ACC112 (cell line): ENCODE measurements around the gene PRSS33.

Experiments used
- H2AFZ ChIP-seq: fragments of 200-600 bp; sonication (generic); one replicate; pipeline ENCODE4 v1.6.0; 2017; ENCODE audit warnings: antibody characterized with exemption, low read length; ENCODE audit not compliant: unreplicated experiment
- H3K27ac ChIP-seq: fragments of 200-600 bp; sonication (generic); 2 replicates; pipeline ENCODE4 v1.5.1; 2014; ENCODE audit warnings: low read depth, mild to moderate bottlenecking, antibody characterized with exemption, low read length, moderate library complexity
- H3K27me3 ChIP-seq: fragments of 200-600 bp; sonication (generic); 2 replicates; pipeline ENCODE4 v1.6.1; 2014; ENCODE audit warnings: mild to moderate bottlenecking, antibody characterized with exemption, low read length, moderate library complexity, mixed read lengths; ENCODE audit not compliant: insufficient read depth
- H3K36me3 ChIP-seq: fragments of 200-600 bp; sonication (generic); 2 replicates; pipeline ENCODE4 v1.6.1; 2016; ENCODE audit warnings: mild to moderate bottlenecking, antibody characterized with exemption, low read length, moderate library complexity, mixed read lengths; ENCODE audit not compliant: insufficient read depth
- H3K4me1 ChIP-seq: fragments of 200-600 bp; sonication (generic); one replicate; pipeline ENCODE4 v1.6.1; 2016; ENCODE audit warnings: low read length, mixed read lengths; ENCODE audit not compliant: insufficient read depth, unreplicated experiment, control insufficient read depth
- H3K4me3 ChIP-seq: fragments of 200-600 bp; sonication (generic); 2 replicates; pipeline ENCODE4 v1.5.1; 2014; ENCODE audit warnings: mild to moderate bottlenecking, low read depth, low read length
- H3K79me2 ChIP-seq: fragments of 200-600 bp; sonication (generic); one replicate; pipeline ENCODE4 v1.6.0; 2016; ENCODE audit warnings: low read length; ENCODE audit not compliant: control insufficient read depth, unreplicated experiment, insufficient read depth

Gene PRSS33

DNA sequence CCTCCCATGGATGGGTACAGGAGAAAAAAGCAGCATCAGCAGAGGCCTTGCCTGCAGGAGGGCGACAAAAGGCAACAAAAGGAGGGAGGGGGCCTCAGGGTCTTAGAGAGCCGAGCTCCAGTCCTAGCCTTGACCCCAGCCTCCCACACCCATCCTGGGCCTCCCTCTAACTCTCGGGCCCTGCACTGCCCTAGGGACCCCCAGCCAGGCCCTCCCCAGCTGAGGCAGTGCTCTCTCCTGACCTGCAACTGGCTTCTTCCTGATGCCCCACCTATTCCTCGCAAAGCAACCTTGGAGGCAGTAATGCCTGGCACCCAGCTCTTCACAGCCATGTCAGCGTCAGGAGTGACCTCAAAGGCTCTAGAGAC lies 50.1 kb downstream of the PRSS33 start:
- no peaks in the 10 kb centered on the region for H3K4me1 ChIP-seq
- H3K4me3 ChIP-seq, result no peak overlapping the region
- no peaks in the 10 kb centered on the region for H3K79me2 ChIP-seq
- no peak overlapping the region for H2AFZ ChIP-seq
- no peaks in the 10 kb centered on the region for H3K27me3 ChIP-seq
- no peak overlapping the region for H3K27ac ChIP-seq
- H3K36me3 ChIP-seq, result no peaks in the 10 kb centered on the region

DNA sequence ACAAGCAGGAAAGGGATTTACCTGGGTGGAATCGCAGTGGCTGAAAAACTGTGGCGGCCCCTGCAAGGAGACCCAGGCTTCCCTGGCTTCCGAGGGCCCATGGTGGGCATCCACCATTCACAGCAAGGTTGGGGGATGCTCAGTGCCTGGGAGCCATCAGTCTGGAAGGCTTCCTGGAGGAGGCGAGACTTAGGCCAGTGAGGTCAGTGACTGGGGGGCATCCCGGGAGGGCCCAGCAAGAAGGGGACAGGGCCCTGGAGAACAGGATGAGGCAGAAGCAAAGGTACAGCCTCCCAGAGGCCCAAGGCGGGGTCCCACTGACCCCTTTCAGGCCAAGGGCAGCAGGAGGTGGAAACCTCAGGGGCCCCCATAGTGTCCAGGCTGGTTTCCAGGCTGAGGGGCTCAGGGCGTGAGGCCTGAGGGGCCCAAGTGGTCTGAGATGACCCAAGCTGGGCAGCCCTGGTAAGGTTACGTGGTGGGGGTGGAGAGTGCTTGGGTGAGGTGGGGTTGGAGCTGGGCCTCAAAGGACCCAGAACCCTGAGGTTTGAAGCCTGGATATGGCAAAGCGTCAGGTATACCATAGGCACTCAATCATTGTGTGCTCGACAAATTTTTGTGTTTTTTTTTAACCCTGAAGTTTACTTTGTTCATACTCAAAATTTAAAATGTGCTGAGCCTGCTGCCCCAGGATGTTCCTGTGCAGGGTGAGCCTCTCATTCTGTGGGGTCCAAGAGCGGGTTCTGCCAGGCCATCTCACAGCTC lies 50.7 kb downstream of the PRSS33 start:
- H3K27me3 ChIP-seq, result no peaks in the 10 kb centered on the region; the same call in 1 of the 2 replicates
- H3K4me3 ChIP-seq, result no peak overlapping the region
- no peak overlapping the region for H2AFZ ChIP-seq
- H3K4me1 ChIP-seq, result no peaks in the 10 kb centered on the region
- no peak overlapping the region for H3K27ac ChIP-seq
- H3K36me3 ChIP-seq, result no peaks in the 10 kb centered on the region
- no peaks in the 10 kb centered on the region for H3K79me2 ChIP-seq

DNA sequence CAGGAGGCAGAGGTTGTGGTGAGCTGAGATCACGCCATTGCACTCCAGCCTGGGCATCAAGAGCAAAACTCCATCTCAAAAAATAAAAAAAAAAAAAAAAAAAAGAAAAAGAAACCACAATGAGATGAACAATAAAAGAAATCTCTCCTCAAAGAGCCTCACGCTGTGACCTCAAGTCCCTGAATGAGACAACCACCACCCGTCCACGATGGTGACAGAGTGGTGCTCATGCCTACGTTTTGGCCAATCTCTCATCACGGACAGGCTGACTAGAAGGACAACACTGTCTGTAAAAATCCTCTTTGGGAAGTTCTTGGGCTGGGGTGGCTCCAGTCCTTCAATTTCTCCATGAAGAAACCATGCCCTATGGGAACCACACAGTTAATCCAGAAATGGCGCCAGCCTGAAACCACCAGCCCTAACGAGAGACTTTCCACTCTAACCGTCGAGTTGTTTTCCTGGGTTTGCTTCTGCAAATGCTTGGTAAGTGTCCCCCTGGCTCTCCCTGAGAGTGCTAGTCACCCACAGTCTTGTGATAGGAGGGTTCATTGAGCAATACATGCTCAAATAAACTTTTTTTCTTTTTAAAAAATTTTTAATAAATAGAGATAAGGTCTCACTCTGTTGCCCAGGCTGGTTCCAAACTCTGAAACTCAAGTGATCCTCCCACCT lies 52.4 kb downstream of the PRSS33 start:
- Histone ChIP-seq H3K27me3 (no peaks in the 10 kb centered on the region; the same call in 1 of the 2 replicates), H3K4me1 (no peaks in the 10 kb centered on the region), H3K36me3 (no peaks in the 10 kb centered on the region), H3K4me3 (no peak overlapping the region), H2AFZ (no peak overlapping the region), H3K27ac (no peak overlapping the region), H3K79me2 (no peaks in the 10 kb centered on the region)
